HCT116 (cell line): ENCODE results near the gene NOTO.

Experiments
- CEBPB ChIP-seq: IDR thresholded peaks from 2 replicates; pipeline ENCODE4 v1.6.1; 2012; ENCODE audit warnings: low read depth
- EZH2 ChIP-seq: fragments of 200-600 bp; sonication (generic); IDR thresholded peaks from 2 replicates; pipeline ENCODE4 v1.6.1; 2017; ENCODE audit warnings: antibody characterized with exemption, mixed run types
- FOSL1 ChIP-seq: IDR thresholded peaks from 2 replicates; pipeline ENCODE4 v1.6.1; 2012; ENCODE audit warnings: low read depth
- POLR2A ChIP-seq: IDR thresholded peaks from 2 replicates; pipeline ENCODE4 v1.7.0; 2011; ENCODE audit warnings: borderline replicate concordance; ENCODE audit not compliant: insufficient read depth, insufficient read length; ENCODE audit errors: extremely low read depth
- TF ChIP-seq, protein P1 (sequence below), 3 experiments: fragments of 200-600 bp in 1 of 3; sonication (generic) in 1 of 3; IDR thresholded peaks in 2 of 3; conservative IDR thresholded peaks in 1 of 3; 2 replicates each; pipeline ENCODE4 v1.5.1; 2012 to 2017; ENCODE audit warnings: low read depth in 2 of 3, low read length in 2 of 3, antibody characterized with exemption in 1 of 3, borderline replicate concordance in 1 of 3, control low read depth in 1 of 3, mild to moderate bottlenecking in 1 of 3, mixed read lengths in 1 of 3, mixed run types in 1 of 3, moderate library complexity in 1 of 3; ENCODE audit not compliant: insufficient read depth in 1 of 3

DNA sequence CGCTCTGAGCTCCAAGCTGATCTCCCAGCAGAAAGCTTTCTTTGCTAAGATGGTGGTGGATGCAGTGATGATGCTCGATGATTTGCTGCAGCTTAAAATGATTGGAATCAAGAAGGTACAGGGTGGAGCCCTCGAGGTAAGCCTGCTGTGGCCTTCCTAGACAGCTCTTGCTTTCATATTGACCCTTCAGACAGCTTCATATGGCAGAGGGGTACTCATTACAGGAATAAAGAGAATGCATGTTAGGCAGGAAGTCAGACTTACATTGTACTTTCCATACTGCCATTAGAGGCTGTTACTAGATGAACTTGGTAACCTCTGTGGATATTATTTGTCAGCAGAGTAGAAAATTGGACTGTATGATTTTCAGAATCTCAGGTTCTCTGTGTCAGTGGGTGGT is 42.2 kb downstream of the NOTO start:
- TF ChIP-seq, protein P1, sequence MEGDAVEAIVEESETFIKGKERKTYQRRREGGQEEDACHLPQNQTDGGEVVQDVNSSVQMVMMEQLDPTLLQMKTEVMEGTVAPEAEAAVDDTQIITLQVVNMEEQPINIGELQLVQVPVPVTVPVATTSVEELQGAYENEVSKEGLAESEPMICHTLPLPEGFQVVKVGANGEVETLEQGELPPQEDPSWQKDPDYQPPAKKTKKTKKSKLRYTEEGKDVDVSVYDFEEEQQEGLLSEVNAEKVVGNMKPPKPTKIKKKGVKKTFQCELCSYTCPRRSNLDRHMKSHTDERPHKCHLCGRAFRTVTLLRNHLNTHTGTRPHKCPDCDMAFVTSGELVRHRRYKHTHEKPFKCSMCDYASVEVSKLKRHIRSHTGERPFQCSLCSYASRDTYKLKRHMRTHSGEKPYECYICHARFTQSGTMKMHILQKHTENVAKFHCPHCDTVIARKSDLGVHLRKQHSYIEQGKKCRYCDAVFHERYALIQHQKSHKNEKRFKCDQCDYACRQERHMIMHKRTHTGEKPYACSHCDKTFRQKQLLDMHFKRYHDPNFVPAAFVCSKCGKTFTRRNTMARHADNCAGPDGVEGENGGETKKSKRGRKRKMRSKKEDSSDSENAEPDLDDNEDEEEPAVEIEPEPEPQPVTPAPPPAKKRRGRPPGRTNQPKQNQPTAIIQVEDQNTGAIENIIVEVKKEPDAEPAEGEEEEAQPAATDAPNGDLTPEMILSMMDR (IDR thresholded peaks at IDR 0.05 in 2 of 3, conservative IDR thresholded peaks at IDR 0.05 in 1 of 3; ENCODE audit: borderline replicate concordance in 1 of 3, insufficient read depth in 1 of 3, low read depth in 2 of 3, low read length in 2 of 3), result no peak
- TF ChIP-seq POLR2A (no peak), FOSL1 (no peak), EZH2 (no peak), CEBPB (no peak)
